Stimulated activated CD8-positive, alpha-beta memory T cell treated with anti-CD3 and anti-CD28 coated beads, Interleukin-7, amount 100 ng/mL, for 24 hours (primary cell): ENCODE measurements around the gene WDR44.
A peak's percentile ranks its signal among the peaks of the same experiment; 100 is the strongest.
"Not testable (repeated sequence)": the region's sequence is repeated elsewhere in the genome, so short reads cannot be mapped to it uniquely, and the experiment has no call there.

Source experiments
- DNase-seq: peaks from one replicate; pipeline ENCODE4 v3.0.0-alpha.2; 2020; ENCODE audit warnings: low read depth

Gene WDR44

GRCh38 chrX:118345464-118346257, at the start of gene WDR44:
Gene WDR44, plus strand, starts transcription at chrX:118346106. Its CDS starts 398 bp downstream, at chrX:118346504.
- DNase-seq: peak; percentile 75

DNA sequence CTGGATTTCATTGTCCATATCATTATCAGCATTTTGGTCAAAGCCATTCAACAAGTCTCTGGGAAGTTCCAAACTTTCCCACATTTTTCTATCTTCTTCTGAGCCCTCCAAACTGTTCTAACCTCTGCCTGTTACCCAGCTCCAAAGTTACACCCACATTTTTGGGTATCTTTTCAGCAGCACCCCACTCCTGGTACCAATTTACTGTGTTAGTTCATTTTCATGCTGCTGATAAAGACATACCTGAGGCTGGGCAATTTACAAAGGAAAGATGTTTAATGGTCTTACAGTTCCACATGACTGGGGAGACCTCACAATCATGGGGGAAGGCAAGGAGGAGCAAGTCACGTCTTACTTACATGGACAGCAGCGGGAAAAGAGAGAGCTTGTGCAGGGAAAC, 40.1 kb upstream of the WDR44 start:
- DNase-seq: not testable (repeated sequence)

GRCh38 chrX:118315529-118315928, 30.4 kb upstream of the WDR44 start:
- DNase-seq: no peak

GRCh38 chrX:118324588-118324987, 21.3 kb upstream of the WDR44 start:
- no peak for DNase-seq

DNA sequence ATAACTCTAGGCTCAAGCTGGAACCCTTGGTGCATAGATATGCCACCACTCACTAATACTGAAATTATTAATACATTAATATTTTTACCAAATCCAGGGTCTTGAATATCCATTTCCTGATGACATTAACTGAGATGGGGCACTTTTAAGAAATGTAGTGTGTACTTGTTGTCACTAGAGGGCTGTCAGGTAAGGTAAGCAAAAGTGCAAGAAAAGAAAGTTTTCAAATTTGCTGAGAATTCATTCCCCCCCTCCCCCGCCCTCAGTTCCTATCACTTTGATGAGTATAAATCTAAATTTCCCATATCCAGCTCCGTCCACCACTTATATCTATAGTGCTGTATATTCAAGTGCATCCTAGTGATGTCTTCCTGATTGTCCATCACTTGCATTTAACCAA, 20.5 kb upstream of the WDR44 start:
- DNase-seq: no peak

GRCh38 chrX:118329175-118329574, 16.7 kb upstream of the WDR44 start:
- no peak for DNase-seq

DNA sequence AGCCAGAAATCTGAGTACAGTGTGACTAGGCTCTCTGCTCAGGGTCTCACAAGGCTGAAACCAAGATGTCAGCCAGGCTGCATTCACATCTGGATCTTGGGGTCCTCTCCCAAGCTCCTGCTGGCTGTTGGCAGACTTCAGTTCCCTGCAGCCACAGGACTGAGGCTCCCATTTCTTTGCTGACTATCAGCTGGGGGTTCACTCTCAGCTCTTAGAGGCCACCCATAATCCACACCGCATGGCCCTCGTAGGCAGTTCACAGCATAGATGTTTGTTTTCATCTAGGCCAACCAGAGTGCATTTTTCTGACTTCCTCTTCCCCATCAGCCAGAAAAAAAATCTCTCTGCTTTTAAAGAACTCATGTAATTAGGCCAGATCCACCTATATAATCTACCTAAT, 8.2 kb upstream of the WDR44 start:
- DNase-seq: no peak

DNA sequence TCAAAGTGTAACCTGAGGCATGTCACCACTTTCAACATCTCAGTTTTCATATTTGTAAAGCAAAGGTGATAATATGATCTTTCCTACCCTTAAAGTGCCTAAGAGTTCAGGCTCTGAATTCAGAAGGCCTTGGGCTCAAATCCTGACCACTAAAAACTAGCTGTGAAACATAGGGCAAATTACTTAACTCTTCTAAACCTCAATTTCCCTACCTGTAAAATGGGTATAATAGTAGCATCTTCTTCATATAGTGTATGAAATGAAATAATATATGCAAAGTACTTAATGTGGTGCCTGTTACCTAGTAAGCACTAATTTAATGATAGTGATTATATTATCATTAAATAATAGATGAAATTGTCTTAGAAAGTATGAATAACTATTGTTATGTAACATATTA, 7.0 kb upstream of the WDR44 start:
- no peak for DNase-seq

DNA sequence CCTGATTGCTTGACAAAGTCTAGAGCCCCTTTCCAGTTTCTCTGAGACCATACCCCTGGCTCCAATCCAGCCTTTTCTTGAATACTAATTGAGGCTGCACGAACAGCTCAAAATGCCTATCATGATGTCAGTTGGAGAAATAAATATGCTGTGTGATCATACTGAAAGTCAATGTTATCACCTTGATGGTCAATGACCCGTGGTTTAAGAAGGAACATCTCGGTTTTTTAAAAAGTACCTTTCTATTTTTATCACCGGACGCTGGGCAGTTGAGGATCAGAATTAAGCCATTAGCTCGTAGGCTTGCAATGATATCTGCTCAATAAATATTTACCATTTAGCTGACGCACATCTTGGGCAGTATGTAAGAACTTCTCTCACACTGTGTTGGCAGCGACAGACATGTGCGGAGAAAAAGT, 852 bp upstream of the WDR44 start:
- DNase-seq: no peak

GRCh38 chrX:118346258-118347094, 570 bp downstream of the WDR44 start:
- DNase-seq: peak; percentile 3

DNA sequence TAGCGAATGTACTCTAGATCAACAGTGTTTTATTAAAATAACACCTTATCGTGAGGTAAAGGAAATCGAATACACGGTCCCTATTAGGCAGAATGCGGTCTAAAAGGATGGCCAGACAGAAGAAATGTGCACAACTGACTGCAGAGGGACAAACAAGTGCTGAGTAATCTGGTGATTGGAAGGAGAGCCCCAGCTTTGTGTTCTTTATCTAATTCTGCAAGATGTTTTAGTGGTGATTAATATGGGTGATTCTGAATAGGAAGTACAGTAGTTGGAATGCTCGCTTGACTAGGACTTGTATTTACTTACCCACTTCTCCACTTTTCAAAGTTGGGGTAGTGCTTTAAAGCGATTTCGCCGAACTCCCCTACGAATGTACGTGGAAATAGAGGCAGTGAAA, 1.2 kb downstream of the WDR44 start:
- DNase-seq: no peak

DNA sequence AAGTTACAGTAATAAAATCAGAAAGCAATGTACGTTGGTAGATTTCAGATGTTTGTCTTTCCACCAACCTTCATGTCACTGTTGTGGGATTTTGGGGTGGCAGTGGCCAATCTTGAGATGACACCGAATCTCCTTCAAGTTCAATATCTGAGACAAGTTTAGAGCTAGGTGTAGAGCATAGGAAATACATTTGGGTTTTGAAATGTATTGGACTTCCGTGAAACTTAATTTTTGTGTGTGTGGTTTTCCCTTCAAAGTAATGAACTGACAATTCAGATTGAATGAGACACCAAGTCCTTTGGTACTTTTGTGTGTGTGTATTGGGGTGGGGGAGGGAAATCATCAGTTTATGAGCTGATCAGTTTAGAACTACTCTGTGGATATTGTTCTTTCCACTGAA, 1.8 kb downstream of the WDR44 start:
- no peak for DNase-seq

DNA sequence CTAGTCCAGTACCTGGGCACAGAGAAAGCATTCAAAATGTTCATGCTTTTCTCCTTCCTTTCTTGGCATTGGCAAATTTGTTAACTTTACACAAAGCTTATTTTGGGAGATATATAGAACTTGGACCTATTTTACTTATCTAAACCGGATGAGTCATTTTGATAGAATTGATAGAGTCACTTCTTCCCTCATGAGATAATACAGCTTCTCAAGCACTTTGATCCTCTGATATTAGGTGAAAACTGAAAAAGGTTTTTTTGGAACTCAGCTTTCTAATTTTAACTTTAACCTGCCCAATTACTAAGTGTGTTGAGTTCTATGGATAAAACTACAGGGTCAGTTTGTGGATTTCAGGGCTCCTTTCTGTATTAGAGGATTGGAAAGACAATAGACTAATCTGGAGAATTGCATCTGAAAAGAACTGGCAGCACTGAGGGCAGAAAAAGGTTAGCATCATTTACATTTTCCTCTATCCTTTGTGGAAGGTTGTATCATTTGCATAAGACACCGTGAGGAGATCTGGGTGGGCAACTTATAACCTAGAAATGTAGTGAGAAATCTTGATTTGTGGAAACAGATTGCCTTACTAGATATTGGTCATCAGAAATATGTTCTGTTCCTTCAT, 2.4 kb downstream of the WDR44 start:
- DNase-seq: no peak

GRCh38 chrX:118349188-118349587, 3.3 kb downstream of the WDR44 start:
- no peak for DNase-seq

DNA sequence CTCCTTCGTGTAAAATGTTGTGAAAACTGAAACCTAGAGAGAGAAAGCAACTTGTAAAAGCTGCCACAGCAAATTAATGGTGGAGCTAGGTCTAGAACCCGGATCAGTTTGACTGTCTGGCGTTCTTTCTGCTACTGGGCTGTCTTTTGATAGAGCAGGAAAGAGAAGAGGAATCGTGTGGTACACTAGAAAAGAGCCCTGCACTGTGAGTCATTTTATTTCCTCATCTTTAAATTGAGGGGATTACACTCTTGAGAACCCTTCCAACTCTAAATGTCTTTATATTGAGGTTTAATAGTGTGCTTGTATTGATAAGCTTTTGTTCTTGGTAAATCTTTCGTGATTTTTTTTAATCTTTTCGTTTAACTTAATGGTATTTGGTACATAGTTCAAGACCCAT, 4.3 kb downstream of the WDR44 start:
- DNase-seq: no peak

- DNase-seq: no peak
Measured at GRCh38 chrX:118350706-118351105, 4.8 kb downstream of the WDR44 start.

GRCh38 chrX:118352566-118352965, 6.7 kb downstream of the WDR44 start:
- no peak for DNase-seq

DNA sequence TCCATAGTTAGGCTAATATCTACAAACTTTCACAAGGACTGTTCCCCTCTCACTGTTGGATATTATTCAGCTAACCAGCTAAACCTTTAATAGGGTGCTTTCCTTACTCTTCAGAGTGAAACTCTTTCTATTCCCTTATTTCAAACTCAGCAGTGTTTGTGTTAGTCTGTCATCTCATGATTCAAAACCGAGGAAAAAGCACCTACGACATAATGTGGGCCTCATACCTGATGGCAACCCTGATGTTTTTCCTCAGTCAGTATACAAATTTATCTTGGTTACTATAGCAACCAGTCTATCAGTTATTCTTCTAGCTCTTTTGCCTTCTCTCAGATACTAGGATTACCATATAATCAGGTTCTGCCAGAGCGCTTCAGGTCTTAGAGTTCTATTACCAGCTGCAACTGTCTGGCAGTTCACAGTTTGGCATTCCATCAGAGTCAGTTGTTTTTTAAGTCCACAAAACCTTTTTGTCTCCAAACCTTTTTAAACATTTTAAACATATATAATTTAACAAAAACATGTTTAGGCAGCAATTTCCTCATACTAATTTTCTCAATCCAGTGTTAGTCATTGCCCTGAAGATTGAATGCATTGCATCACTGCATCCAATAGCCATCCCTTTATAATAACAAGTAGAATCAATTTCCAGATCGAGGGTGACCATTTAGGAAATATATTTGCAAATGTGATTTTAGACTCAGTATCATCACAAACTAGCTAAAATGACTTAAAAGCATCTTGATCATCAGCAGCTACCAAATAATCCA, 7.4 kb downstream of the WDR44 start:
- no peak for DNase-seq

DNA sequence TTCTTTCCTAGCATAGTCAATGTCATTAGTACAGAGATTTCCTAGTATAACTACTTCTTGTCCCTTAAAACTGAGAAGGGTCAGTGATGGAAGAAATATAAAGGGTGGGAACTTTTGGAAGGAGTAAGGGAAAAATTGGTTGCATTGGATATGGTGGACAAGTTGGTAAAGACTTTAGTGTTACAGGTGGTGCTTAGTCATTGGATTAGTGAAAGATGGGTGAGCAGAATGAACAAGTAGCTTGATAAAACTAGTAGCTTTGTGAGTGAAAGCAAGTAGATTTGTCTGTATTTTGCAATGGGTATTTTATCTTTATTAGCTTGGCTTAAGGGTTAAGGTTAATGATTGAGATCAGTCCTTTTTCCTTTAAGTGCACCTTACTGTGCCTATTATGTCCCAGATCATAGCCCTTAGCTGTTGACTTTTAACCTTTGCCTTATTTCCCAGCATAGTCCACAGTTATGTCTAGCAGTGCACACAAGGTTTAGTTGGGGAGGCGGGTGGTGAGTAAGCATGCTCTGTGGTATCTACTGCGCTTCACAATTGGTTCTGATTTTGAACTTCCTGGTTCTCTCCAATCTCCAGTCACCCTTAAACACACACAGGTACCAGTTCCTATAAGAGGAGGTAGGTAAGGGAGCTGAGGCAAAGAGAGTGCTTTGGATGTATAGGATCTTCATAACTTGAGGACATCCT, 9.5 kb downstream of the WDR44 start:
- no peak for DNase-seq

DNA sequence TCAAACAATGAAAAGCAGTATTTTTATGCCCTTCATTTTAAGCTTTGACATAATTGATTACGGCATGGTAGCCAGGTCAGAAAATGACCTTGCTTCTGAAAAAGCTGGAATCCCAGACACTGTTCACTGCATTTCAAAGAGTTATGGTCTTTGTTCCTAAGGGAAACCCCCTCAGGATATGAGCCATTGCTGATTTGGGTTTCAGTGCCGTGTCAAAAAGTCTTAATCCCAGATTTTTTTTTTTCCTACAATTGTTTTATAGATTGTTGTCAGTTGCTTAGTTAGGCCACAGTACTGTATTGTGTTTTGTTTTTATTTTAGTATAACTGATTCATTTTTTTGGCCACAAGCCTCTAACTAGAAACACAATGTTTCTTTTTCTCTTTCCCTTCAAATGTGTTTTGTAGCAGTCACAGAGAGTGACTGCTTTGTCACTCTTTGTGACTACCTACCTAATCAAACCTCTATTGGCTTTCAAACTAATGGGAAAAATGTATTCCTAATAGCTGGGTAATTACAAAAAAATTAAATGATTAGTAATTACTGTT, 10.3 kb downstream of the WDR44 start:
- DNase-seq: no peak
